Lung (tissue), 12 donors: ENCODE measurements around the gene COL8A1. TPM values are rescaled to one million over a fixed set of nuclear protein-coding genes. Genes with fewer than 3 reads are reported as not detected.

Experiments used
- ATAC-seq: fragments of 200-7000 bp; cut with Tn5 transposase; one replicate; pipeline ENCODE4 v1.9.1; 2020; ENCODE audit warnings: moderate number of reproducible peaks; ENCODE audit not compliant: insufficient read depth, low FRiP score
- DNase-seq, 3 donors: peaks; one replicate each; pipeline ENCODE4 v3.0.0-alpha.2; 2013 to 2017
- H3K27ac ChIP-seq, 2 donors: one replicate each; pipeline ENCODE4 v1.5.1; 2013; ENCODE audit warnings: mild to moderate bottlenecking in 2 of 2, moderate library complexity in 2 of 2, control low read depth in 1 of 2, inconsistent platforms in 1 of 2, low read depth in 1 of 2, low read length in 1 of 2
- H3K27me3 ChIP-seq, 3 donors: one replicate each; pipeline ENCODE4 v1.5.1; 2013; ENCODE audit warnings: low read length in 2 of 3; ENCODE audit not compliant: control insufficient read depth in 3 of 3, insufficient read depth in 3 of 3
- H3K36me3 ChIP-seq, 4 donors: one replicate each; pipeline ENCODE4 v1.5.1; 2013; ENCODE audit warnings: low read length in 4 of 4, mild to moderate bottlenecking in 1 of 4, moderate library complexity in 1 of 4; ENCODE audit not compliant: control insufficient read depth in 4 of 4, insufficient read depth in 4 of 4
- H3K4me1 ChIP-seq, 5 donors: one replicate each; pipeline ENCODE4 v1.5.1; 2013; ENCODE audit warnings: low read length in 5 of 5, mild to moderate bottlenecking in 2 of 5, moderate library complexity in 1 of 5; ENCODE audit not compliant: control insufficient read depth in 5 of 5, insufficient read depth in 5 of 5
- H3K4me3 ChIP-seq: one replicate; pipeline ENCODE4 v1.5.1; 2013; ENCODE audit warnings: mild to moderate bottlenecking, control low read depth, moderate library complexity
- H3K9ac ChIP-seq, 2 donors: one replicate each; pipeline ENCODE4 v1.5.1; 2013; ENCODE audit warnings: low read length in 2 of 2, control low read depth in 1 of 2; ENCODE audit not compliant: insufficient read depth in 1 of 2
- H3K9me3 ChIP-seq, 4 donors: one replicate each; pipeline ENCODE4 v1.5.1; 2013; ENCODE audit warnings: low read length in 3 of 4, mild to moderate bottlenecking in 1 of 4, moderate library complexity in 1 of 4; ENCODE audit not compliant: control insufficient read depth in 4 of 4, insufficient read depth in 3 of 4
- CTCF ChIP-seq: IDR thresholded peaks from 2 replicates; pipeline ENCODE4 v1.5.1; 2012; ENCODE audit warnings: mild to moderate bottlenecking; ENCODE audit errors: control extremely low read depth, extremely low read depth
- WGBS, 2 donors: extraction: QIAGEN DNeasy Blood & Tissue Kit; methylation state at CpG; one replicate each; pipeline ENCODE4 v1.1.7; 2013; 5-methylcytosine and 5-hydroxymethylcytosine counted together
- polyA plus RNA-seq, 2 donors: library from polyadenylated mRNA; stranded (reverse); fragments of 200-250 nt; gene quantifications; one replicate each; pipeline ENCODE4 v1.2.1, GENCODE V29; 2013
- total RNA-seq, 2 donors: library from RNA; depleted of rRNA in 1 of 2; stranded (reverse); fragments of >200 nt in 1 of 2; gene quantifications; one replicate each; pipeline ENCODE4 v1.2.1, GENCODE V29; 2014 to 2021
- donor health status: control.
- donor health status: control.
- donor health status: Bipolar disorder and iron deficiency.
- donor health status: healthy.
- donor health status: DM: yes; HTN: yes; CAD: no.

The COL8A1 gene
- total and polyA plus RNA-seq, 4 donors = 19.5 to 84.6 (median 57.1) TPM

DNA sequence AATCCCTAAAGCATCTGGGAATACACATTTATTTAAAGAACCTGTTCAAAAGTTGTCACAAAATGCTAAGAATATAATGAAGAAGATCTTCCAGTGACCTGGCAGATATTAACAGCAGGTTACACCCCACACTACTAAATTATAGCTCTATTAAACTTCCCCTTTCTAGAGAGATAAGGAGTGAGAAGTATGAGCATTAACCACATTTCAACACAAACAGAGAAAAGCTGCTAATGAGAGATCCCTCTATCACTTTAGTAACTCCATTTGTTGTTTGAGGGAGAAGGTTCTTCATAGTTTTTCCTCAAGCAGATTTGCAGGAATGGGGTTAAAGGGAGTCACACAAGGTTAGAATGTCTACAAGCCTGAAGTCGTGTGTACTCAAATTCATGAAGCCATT lies 3.6 kb downstream of the COL8A1 start:
- ATAC-seq (no peak), DNase-seq (no peak)
- 50 to 51% methylated on average over 1 of the region's 1 CpG for WGBS, 2 donors
- peaks cover 0 to 2% (median 0%) of the 10 kb centered on the region in 4 donors for H3K9me3 ChIP-seq
- H3K4me3 ChIP-seq = no peak overlapping the region
- peaks cover 0 to 23% (median 23%) of the 10 kb centered on the region in 3 donors for H3K27me3 ChIP-seq
- no peak overlapping the region for H3K9ac ChIP-seq
- no peak overlapping the region for H3K27ac ChIP-seq
- no peak for TF ChIP-seq CTCF
- H3K36me3 ChIP-seq = no peaks in the 10 kb centered on the region
- peaks cover 0 to 12% (median 3%) of the 10 kb centered on the region in 5 donors for H3K4me1 ChIP-seq

- Histone ChIP-seq H3K4me3 (no peak overlapping the region), H3K27ac (no peak overlapping the region), H3K27me3 (peaks cover 0 to 15% (median 7%) of the 10 kb centered on the region in 3 donors), H3K9ac (no peak overlapping the region), H3K36me3 (no peaks in the 10 kb centered on the region), H3K9me3 (no peaks in the 10 kb centered on the region), H3K4me1 (no peaks in the 10 kb centered on the region)
- no peak for ATAC-seq
- TF ChIP-seq CTCF = no peak
- DNase-seq = no peak
These were observed 5.6 kb downstream of the COL8A1 start for GRCh38 chr3:99644017-99644416.

- no peaks in the 10 kb centered on the region for H3K4me1 ChIP-seq
- no peak overlapping the region for H3K9ac ChIP-seq
- no peak overlapping the region for H3K27ac ChIP-seq
- no peaks in the 10 kb centered on the region for H3K9me3 ChIP-seq
- DNase-seq (no peak), ATAC-seq (no peak)
- TF ChIP-seq CTCF = no peak
- WGBS, 2 donors = 89 to 95% methylated on average over 3 of the region's 3 CpGs
- H3K36me3 ChIP-seq = no peaks in the 10 kb centered on the region
- H3K4me3 ChIP-seq = no peak overlapping the region
- H3K27me3 ChIP-seq = peaks cover 0 to 7% (median 0%) of the 10 kb centered on the region in 3 donors
These were observed 6.4 kb downstream of the COL8A1 start for GRCh38 chr3:99644746-99645145.
